Activated naive CD4-positive, alpha-beta T cell treated with anti-CD3 and anti-CD28 coated beads for 36 hours (primary cell): ENCODE results near the gene CREM. TPM values are rescaled to one million over a fixed set of nuclear protein-coding genes. Genes with fewer than 3 reads are reported as not detected.

ENCODE experiments used
- CTCF ChIA-PET: fragments of 350-600 bp; sonication (Branson Sonifier 250); formaldehyde crosslinking; loops from one replicate; lab custom pipeline; 2021; ENCODE audit warnings: antibody characterized with exemption; lab: Charles Lee
- DNase-seq: peaks from one replicate; pipeline ENCODE4 v3.0.0-alpha.2; 2020
- H3K27ac Mint-ChIP-seq: one replicate; pipeline ENCODE4 v1.8.0; 2021; ENCODE audit warnings: mild to moderate bottlenecking, mixed read lengths
- H3K27me3 Mint-ChIP-seq: one replicate; pipeline ENCODE4 v1.8.0; 2021; ENCODE audit warnings: low read depth, mixed read lengths
- H3K36me3 Mint-ChIP-seq: one replicate; pipeline ENCODE4 v1.8.0; 2021; ENCODE audit warnings: low read depth, mixed read lengths
- H3K4me1 Mint-ChIP-seq: one replicate; pipeline ENCODE4 v1.8.0; 2021; ENCODE audit warnings: low read depth, mixed read lengths
- H3K4me3 Mint-ChIP-seq: one replicate; pipeline ENCODE4 v1.8.0; 2021; ENCODE audit warnings: mild to moderate bottlenecking, moderate library complexity, mixed read lengths
- H3K9me3 Mint-ChIP-seq: one replicate; pipeline ENCODE4 v1.8.0; 2021; ENCODE audit warnings: mixed read lengths
- intact Hi-C: fragments of 100-400 bp; cut with micrococcal nuclease; formaldehyde crosslinking; loops from one replicate; pipeline ENCODE4 v1.15.1; 2023
- total RNA-seq, 2 experiments: library from RNA; stranded (reverse); gene quantifications; one replicate each; pipeline ENCODE4 v1.2.3, GENCODE V29; 2021

Gene CREM
- total RNA-seq, 2 experiments from 2014 or later = 107 to 111 TPM

DNA sequence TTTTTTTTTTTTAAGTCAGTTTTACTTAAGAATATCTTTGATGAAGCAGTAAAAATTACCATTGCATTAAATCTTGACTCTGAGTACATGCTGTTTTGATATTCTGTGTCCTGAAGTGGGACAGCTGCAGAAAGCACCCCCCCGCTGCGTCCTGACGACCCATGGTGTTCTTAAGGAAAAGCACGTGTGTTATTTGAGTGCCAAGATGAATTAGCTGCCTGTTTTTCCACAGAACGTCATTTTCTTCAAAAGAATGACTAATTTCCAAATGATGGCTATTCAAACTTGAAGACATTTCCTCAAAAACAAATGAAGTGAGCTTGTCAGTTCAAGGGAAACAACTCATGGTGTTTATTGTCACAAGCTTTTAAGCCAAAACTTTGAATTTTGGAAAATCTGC is 45.9 kb downstream of the CREM start:
- Mint-ChIP-seq H3K9me3 (peaks cover 7% of the 10 kb centered on the region), H3K4me3 (no peak overlapping the region), H3K27me3 (no peaks in the 10 kb centered on the region), H3K4me1 (no peaks in the 10 kb centered on the region), H3K27ac (no peak overlapping the region), H3K36me3 (peaks cover 9% of the 10 kb centered on the region)
- intact Hi-C loops = no loop called here
- CTCF ChIA-PET = interaction anchor here (0.6 to 1.8 kb wide), 4 partner anchors 19 to 146 kb away, joined by 3 to 7 read pairs (median 4); no protein-coding TSS in a partner anchor
- no peak for DNase-seq

GRCh38 chr10:35178331-35178730 is 51.7 kb downstream of the CREM start:
- no peak for DNase-seq
- Mint-ChIP-seq H3K4me1 (no peaks in the 10 kb centered on the region), H3K27ac (no peak overlapping the region), H3K4me3 (no peak overlapping the region), H3K27me3 (no peaks in the 10 kb centered on the region), H3K9me3 (no peaks in the 10 kb centered on the region), H3K36me3 (peaks cover 13% of the 10 kb centered on the region)
- intact Hi-C loops = no loop called here
- CTCF ChIA-PET = interaction anchor here (0.8 to 2.8 kb wide), 2 partner anchors 18 to 57 kb away, joined by 3 to 8 read pairs; no protein-coding TSS in a partner anchor

GRCh38 chr10:35182631-35183510 is 56.2 kb downstream of the CREM start:
- Mint-ChIP-seq H3K27ac (no peak overlapping the region), H3K36me3 (peaks cover 13% of the 10 kb centered on the region), H3K9me3 (no peaks in the 10 kb centered on the region), H3K4me1 (peaks cover 1% of the 10 kb centered on the region), H3K27me3 (no peaks in the 10 kb centered on the region), H3K4me3 (no peak overlapping the region)
- intact Hi-C loops = no loop called here
- CTCF ChIA-PET = interaction anchor here (0.6 to 1.6 kb wide), 3 partner anchors 13 to 56 kb away, joined by 3 to 5 read pairs (median 3); partner anchors contain the start of gene CREM
- DNase-seq = no peak

GRCh38 chr10:35184527-35185171 is 58.0 kb downstream of the CREM start:
- peaks cover 13% of the 10 kb centered on the region for H3K36me3 Mint-ChIP-seq
- no peak overlapping the region for H3K4me3 Mint-ChIP-seq
- no peak overlapping the region for H3K27ac Mint-ChIP-seq
- DNase-seq = no peak
- peaks cover 1% of the 10 kb centered on the region for H3K4me1 Mint-ChIP-seq
- H3K27me3 Mint-ChIP-seq = no peaks in the 10 kb centered on the region
- no peaks in the 10 kb centered on the region for H3K9me3 Mint-ChIP-seq
- CTCF ChIA-PET = interaction anchor here (0.6 to 1.8 kb wide), 4 partner anchors 11 to 371 kb away, joined by 3 to 8 read pairs (median 6); no protein-coding TSS in a partner anchor
- intact Hi-C loops = no loop called here

GRCh38 chr10:35185260-35186034 is 58.8 kb downstream of the CREM start:
- Mint-ChIP-seq H3K27me3 (no peaks in the 10 kb centered on the region), H3K36me3 (peaks cover 14% of the 10 kb centered on the region), H3K4me1 (peaks cover 1% of the 10 kb centered on the region), H3K27ac (no peak overlapping the region), H3K9me3 (no peaks in the 10 kb centered on the region), H3K4me3 (no peak overlapping the region)
- CTCF ChIA-PET = interaction anchor here (0.5 to 1.8 kb wide), 3 partner anchors 10 to 157 kb away, joined by 3 to 8 read pairs (median 7); no protein-coding TSS in a partner anchor
- intact Hi-C loops = no loop called here
- no peak for DNase-seq

- Mint-ChIP-seq H3K27ac (no peak overlapping the region), H3K36me3 (peaks cover 9% of the 10 kb centered on the region), H3K4me1 (peaks cover 14% of the 10 kb centered on the region), H3K9me3 (no peaks in the 10 kb centered on the region), H3K27me3 (no peaks in the 10 kb centered on the region), H3K4me3 (no peak overlapping the region)
- no peak for DNase-seq
- intact Hi-C loops = no loop called here
- CTCF ChIA-PET = interaction anchor here (1.6 kb wide), 1 partner anchor 29 kb away, joined by 5 read pairs; no protein-coding TSS in a partner anchor
Observed at GRCh38 chr10:35188954-35189353, 62.3 kb downstream of the CREM start.

DNA sequence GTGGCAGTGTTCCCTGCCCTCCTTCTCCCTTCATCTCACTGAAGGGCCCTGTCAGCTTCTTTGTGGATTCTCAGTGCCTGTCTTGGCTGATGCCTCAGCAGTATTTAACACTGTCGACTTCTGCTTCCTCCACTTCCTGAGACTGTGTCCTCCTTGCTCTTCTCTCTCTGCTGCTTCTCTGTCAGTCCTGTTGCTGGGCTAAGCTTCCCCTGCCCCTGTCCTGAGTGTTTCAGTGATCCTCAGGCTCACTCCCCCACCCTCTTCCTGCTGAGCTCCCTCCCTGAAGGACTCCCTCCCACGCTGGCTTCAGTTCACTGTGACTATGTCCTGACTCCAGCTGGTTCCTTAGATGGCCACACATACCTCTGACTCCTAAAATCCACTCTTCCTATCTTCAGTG is 64.9 kb downstream of the CREM start:
- Mint-ChIP-seq H3K27ac (no peak overlapping the region), H3K9me3 (no peaks in the 10 kb centered on the region), H3K4me3 (no peak overlapping the region), H3K4me1 (peaks cover 21% of the 10 kb centered on the region), H3K36me3 (peaks cover 8% of the 10 kb centered on the region), H3K27me3 (no peaks in the 10 kb centered on the region)
- intact Hi-C loops = loop anchor here (10.0 kb wide), 2 partner anchors 377 to 897 kb away; partner anchors contain the start of gene PARD3
- CTCF ChIA-PET = interaction anchor here (0.7 to 0.9 kb wide), 2 partner anchors 19 to 65 kb away, joined by 3 read pairs; partner anchors contain the start of gene CREM
- no peak for DNase-seq

GRCh38 chr10:35192645-35193249 is 66.1 kb downstream of the CREM start:
- H3K27ac Mint-ChIP-seq = no peak overlapping the region
- no peak for DNase-seq
- H3K27me3 Mint-ChIP-seq = no peaks in the 10 kb centered on the region
- no peak overlapping the region for H3K4me3 Mint-ChIP-seq
- CTCF ChIA-PET = interaction anchor here (0.7 kb wide), 1 partner anchor 13 kb away, joined by 3 read pairs; no protein-coding TSS in a partner anchor
- H3K9me3 Mint-ChIP-seq = no peaks in the 10 kb centered on the region
- intact Hi-C loops = loop anchor here (10.0 kb wide), 2 partner anchors 378 to 898 kb away; partner anchors contain the start of gene PARD3
- peaks cover 23% of the 10 kb centered on the region for H3K4me1 Mint-ChIP-seq
- H3K36me3 Mint-ChIP-seq = peaks cover 11% of the 10 kb centered on the region

- Mint-ChIP-seq H3K4me3 (peak overlapping the region; percentile 49), H3K27ac (peak overlapping the region; percentile 98), H3K27me3 (no peaks in the 10 kb centered on the region), H3K4me1 (peaks cover 30% of the 10 kb centered on the region), H3K9me3 (no peaks in the 10 kb centered on the region), H3K36me3 (peaks cover 13% of the 10 kb centered on the region)
- CTCF ChIA-PET = interaction anchor here (1.3 to 3.3 kb wide), 7 partner anchors 9 to 103 kb away, joined by 4 to 124 read pairs (median 7); partner anchors contain the start of gene CREM
- intact Hi-C loops = loop anchor here (2.0 to 10.0 kb wide), 3 partner anchors 380 to 1830 kb away; partner anchors contain the start of gene PARD3
- DNase-seq = no peak
Observed at GRCh38 chr10:35194471-35194870, 67.8 kb downstream of the CREM start.

DNA sequence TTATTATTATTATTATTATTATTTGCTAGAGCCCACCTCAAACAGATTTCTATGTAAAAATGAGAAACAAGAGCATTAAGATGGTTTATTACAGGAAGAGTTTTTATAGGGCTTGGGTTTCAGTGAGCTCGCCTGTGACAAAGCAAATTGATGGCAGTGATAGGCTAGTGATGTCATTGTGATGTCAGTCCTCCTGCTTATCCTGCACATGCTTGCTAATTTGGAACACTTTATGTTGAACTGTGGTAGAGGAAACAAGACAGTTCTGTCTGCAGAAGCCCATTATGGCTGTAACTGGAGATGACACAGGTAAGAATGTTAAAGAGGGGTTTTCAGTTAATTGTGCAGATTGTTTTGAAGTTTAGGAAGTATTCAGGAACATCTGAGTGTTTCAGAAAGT is 68.3 kb downstream of the CREM start:
- peak overlapping the region; percentile 81 for H3K4me3 Mint-ChIP-seq
- intact Hi-C loops = loop anchor here (1.0 to 10.0 kb wide), 17 partner anchors 13 to 1948 kb away; partner anchors contain the start of genes CREM, CUL2, FZD8 and PARD3
- no peaks in the 10 kb centered on the region for H3K27me3 Mint-ChIP-seq
- H3K4me1 Mint-ChIP-seq = peaks cover 30% of the 10 kb centered on the region
- peak; percentile 67 for DNase-seq
- peaks cover 13% of the 10 kb centered on the region for H3K36me3 Mint-ChIP-seq
- H3K9me3 Mint-ChIP-seq = no peaks in the 10 kb centered on the region
- H3K27ac Mint-ChIP-seq = peak overlapping the region; percentile 98
- CTCF ChIA-PET = interaction anchor here (0.6 to 3.3 kb wide), 16 partner anchors 9 to 201 kb away, joined by 3 to 124 read pairs (median 8); partner anchors contain the start of gene CREM
